ENCODE results near the gene BMP3. TPM values are rescaled to one million over a fixed set of nuclear protein-coding genes. Genes with fewer than 3 reads are reported as not detected.

BMP3 gene
- total and polyA plus RNA-seq, 2 of the 13 experiments (the other 11 are each of a cell fraction or from before 2014, with no cell fraction given) = not detected

DNA sequence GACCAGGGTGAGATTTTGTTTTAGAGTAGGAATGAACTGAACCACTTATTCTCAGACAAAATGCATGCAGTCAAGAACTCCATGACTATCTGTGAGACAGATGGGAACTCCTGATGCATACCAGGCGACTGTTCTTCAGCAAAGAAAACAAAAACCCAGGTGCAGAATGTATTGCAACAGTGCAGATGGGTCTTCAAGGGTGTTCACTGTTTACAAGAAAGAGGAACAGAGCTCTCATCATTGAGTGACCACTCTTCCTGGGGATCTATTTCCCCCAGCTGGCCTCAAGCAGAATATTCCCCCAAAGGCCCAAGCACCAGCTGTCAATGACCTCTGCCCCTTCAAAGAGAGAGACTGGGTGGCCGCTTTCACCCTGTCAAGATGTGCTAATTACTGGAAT lies 39.7 kb upstream of the BMP3 start (continued):
- TF ChIP-seq, protein P1, sequence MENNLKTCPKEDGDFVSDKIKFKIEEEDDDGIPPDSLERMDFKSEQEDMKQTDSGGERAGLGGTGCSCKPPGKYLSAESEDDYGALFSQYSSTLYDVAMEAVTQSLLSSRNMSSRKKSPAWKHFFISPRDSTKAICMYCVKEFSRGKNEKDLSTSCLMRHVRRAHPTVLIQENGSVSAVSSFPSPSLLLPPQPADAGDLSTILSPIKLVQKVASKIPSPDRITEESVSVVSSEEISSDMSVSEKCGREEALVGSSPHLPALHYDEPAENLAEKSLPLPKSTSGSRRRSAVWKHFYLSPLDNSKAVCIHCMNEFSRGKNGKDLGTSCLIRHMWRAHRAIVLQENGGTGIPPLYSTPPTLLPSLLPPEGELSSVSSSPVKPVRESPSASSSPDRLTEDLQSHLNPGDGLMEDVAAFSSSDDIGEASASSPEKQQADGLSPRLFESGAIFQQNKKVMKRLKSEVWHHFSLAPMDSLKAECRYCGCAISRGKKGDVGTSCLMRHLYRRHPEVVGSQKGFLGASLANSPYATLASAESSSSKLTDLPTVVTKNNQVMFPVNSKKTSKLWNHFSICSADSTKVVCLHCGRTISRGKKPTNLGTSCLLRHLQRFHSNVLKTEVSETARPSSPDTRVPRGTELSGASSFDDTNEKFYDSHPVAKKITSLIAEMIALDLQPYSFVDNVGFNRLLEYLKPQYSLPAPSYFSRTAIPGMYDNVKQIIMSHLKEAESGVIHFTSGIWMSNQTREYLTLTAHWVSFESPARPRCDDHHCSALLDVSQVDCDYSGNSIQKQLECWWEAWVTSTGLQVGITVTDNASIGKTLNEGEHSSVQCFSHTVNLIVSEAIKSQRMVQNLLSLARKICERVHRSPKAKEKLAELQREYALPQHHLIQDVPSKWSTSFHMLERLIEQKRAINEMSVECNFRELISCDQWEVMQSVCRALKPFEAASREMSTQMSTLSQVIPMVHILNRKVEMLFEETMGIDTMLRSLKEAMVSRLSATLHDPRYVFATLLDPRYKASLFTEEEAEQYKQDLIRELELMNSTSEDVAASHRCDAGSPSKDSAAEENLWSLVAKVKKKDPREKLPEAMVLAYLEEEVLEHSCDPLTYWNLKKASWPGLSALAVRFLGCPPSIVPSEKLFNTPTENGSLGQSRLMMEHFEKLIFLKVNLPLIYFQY (CRISPR knock-in tag; IDR thresholded peaks at IDR 0.05; ENCODE audit: borderline replicate concordance) = no peak
- no peak for TF ChIP-seq ZNF558 (CRISPR knock-in tag; IDR thresholded peaks at IDR 0.05; ENCODE audit: borderline replicate concordance)
- no peak for TF ChIP-seq ZSCAN21 (CRISPR knock-in tag; IDR thresholded peaks at IDR 0.05; ENCODE audit: borderline replicate concordance)

DNA sequence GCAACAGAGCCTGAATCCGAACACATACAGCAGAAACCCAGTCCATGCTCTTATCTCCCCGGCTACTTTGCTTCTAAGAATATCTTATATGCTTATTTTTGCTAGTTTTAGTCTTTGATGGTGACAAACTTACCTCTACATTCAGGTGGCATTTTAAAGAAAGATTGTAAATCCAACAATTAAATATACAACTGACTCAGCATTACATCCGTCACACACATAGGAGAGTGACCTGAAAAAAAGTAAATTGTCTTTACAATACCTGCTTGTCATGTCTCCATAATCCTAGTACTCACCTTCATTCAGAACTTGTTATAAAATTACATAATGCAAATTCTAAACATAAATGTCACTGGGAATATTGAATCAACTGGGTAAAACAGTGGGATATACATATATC lies 30.6 kb upstream of the BMP3 start:
- H3K4me2 ChIP-seq (ENCODE audit: low read depth, low read length) = no peak overlapping the region
- H3K9ac ChIP-seq (ENCODE audit: insufficient read depth, low read depth, low read length) = no peak overlapping the region
- TF ChIP-seq, protein P2, sequence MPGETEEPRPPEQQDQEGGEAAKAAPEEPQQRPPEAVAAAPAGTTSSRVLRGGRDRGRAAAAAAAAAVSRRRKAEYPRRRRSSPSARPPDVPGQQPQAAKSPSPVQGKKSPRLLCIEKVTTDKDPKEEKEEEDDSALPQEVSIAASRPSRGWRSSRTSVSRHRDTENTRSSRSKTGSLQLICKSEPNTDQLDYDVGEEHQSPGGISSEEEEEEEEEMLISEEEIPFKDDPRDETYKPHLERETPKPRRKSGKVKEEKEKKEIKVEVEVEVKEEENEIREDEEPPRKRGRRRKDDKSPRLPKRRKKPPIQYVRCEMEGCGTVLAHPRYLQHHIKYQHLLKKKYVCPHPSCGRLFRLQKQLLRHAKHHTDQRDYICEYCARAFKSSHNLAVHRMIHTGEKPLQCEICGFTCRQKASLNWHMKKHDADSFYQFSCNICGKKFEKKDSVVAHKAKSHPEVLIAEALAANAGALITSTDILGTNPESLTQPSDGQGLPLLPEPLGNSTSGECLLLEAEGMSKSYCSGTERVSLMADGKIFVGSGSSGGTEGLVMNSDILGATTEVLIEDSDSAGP (CRISPR knock-in tag; IDR thresholded peaks at IDR 0.05; ENCODE audit: borderline replicate concordance) = no peak
- 0 out of 2 replicates have a peak, but pooled peaks have one; percentile 12 for TF ChIP-seq MAFF (IDR thresholded peaks at IDR 0.05; ENCODE audit: low read depth, low read length)
- peak; percentile 9 to 61; a peak in 2 of 4 replicates for TF ChIP-seq MAFK (conservative IDR thresholded peaks at IDR 0.05 in 1 of 2, IDR thresholded peaks at IDR 0.05 in 1 of 2; ENCODE audit: low read length in 2 of 2)
- H3K9me3 ChIP-seq (ENCODE audit: low read length) = no peaks in the 10 kb centered on the region
- ChIA-PET POLR2A (no interaction called here), CTCF (ENCODE audit: low intra/inter-chr PET ratio, low total read pairs) (no interaction called here)
- H3K79me2 ChIP-seq (ENCODE audit: insufficient read depth, low read length) = no peaks in the 10 kb centered on the region
- in situ Hi-C loops (cut with HindIII; ENCODE audit: extremely low pct_ligation_motif_present, low pct_unique_long_range_greater_than_20kb) (no loop called here), intact Hi-C loops (cut with micrococcal nuclease; ENCODE audit: unreplicated experiment) (no loop called here)
- WGBS (ENCODE audit: low lambda C conversion rate) = 12% methylated on average over 3 of the region's 3 CpGs
- H2AFZ ChIP-seq (ENCODE audit: low read length) = no peak overlapping the region
- H3K27ac ChIP-seq (ENCODE audit: extremely low read length, insufficient read depth, low read length) = no peak overlapping the region
- ATAC-seq (no peak), DNase-seq (ENCODE audit: low spot score) (no peak), FAIRE-seq (no peak)
- no peaks in the 10 kb centered on the region for H3K4me1 ChIP-seq (ENCODE audit: insufficient read depth, low read length)
- H3K4me3 ChIP-seq (replicated peaks in 1 of 3; ENCODE audit: insufficient read depth in 1 of 3, low read depth in 2 of 3, low read length in 3 of 3) = no peak overlapping the region
- no TSS peak for BruUV-seq (replicated peaks)
- no peaks in the 10 kb centered on the region for H4K20me1 ChIP-seq (ENCODE audit: insufficient read depth, low read length)
- no peaks in the 10 kb centered on the region for H3K27me3 ChIP-seq (ENCODE audit: control insufficient read depth in 1 of 2, insufficient read depth in 2 of 2, low read length in 2 of 2)
- H3K36me3 ChIP-seq (replicated peaks in 1 of 2; ENCODE audit: control insufficient read depth in 1 of 2, insufficient read depth in 2 of 2, low read length in 2 of 2) = no peaks in the 10 kb centered on the region

Measured in HepG2 (cell line).